Ishikawa (cell line): ENCODE measurements around the gene HMBS.

ENCODE experiments used
- CREB1 ChIP-seq: IDR thresholded peaks from 2 replicates; pipeline ENCODE4 v1.6.1; 2012; ENCODE audit warnings: low read depth
- EP300 ChIP-seq: IDR thresholded peaks from 2 replicates; pipeline ENCODE4 v1.6.1; 2012; ENCODE audit warnings: borderline replicate concordance
- FOXM1 ChIP-seq: IDR thresholded peaks from 2 replicates; pipeline ENCODE4 v1.6.1; 2012; ENCODE audit warnings: low read depth, borderline replicate concordance
- NFIC ChIP-seq: IDR thresholded peaks from 2 replicates; pipeline ENCODE4 v1.6.1; 2012
- RAD21 ChIP-seq: IDR thresholded peaks from 2 replicates; pipeline ENCODE4 v1.6.1; 2012; ENCODE audit warnings: low read depth
- TAF1 ChIP-seq: IDR thresholded peaks from 2 replicates; pipeline ENCODE4 v1.6.1; 2012; ENCODE audit warnings: low read depth, mild to moderate bottlenecking
- TCF12 ChIP-seq: IDR thresholded peaks from 2 replicates; pipeline ENCODE4 v1.6.1; 2012; ENCODE audit warnings: low read depth
- TEAD4 ChIP-seq: IDR thresholded peaks from 2 replicates; pipeline ENCODE4 v1.6.1; 2012
- YY1 ChIP-seq: IDR thresholded peaks from 2 replicates; pipeline ENCODE4 v1.6.1; 2012; ENCODE audit warnings: low read depth
- ZBTB7A ChIP-seq: IDR thresholded peaks from 2 replicates; pipeline ENCODE4 v1.6.1; 2012; ENCODE audit warnings: low read depth
- TF ChIP-seq, protein P1 (sequence below): IDR thresholded peaks from 2 replicates; pipeline ENCODE4 v1.6.1; 2012
- TF ChIP-seq, protein P2 (sequence below): IDR thresholded peaks from 2 replicates; pipeline ENCODE4 v1.6.1; 2012; ENCODE audit warnings: low read depth, mild to moderate bottlenecking
- TF ChIP-seq, protein P3 (sequence below): IDR thresholded peaks from 2 replicates; pipeline ENCODE4 v1.6.1; 2012

DNA sequence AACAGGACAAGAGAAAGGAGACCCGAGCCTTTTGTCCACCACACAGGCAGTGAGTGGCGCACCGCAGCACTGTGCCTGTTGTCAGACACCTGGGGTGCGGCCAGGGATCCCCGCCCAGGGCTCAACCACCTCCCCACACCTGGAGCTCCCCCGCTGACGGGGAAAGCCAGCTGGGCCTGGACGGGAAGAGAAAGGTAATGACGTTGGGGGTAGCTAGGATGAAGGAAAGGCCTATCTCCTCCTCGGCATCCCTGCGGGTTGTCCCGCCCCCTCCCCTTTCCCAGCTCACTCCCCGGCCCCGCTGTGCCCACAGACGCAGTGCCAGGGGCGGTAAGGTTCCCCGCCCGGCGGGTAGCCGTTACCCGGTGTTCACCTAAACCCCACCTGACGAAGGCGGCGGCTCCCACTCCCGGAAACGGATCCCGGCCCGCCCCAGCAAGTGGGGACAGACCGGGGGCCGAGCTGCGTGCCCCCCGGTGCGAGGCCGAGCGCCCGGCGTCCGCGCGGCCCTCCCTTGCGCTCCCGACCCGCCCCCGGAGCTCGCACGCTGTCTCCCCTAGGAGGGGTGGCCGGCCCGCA, 28.2 kb upstream of the HMBS start:
- TF ChIP-seq YY1 (no peak), RAD21 (no peak), EP300 (no peak), TAF1 (no peak), CREB1 (no peak), ZBTB7A (peak; percentile 72; the same call in 1 of the 2 replicates), TEAD4 (no peak), FOXM1 (no peak), TCF12 (peak; percentile 50; the same call in 1 of the 2 replicates), NFIC (no peak)
- TF ChIP-seq, protein P1, sequence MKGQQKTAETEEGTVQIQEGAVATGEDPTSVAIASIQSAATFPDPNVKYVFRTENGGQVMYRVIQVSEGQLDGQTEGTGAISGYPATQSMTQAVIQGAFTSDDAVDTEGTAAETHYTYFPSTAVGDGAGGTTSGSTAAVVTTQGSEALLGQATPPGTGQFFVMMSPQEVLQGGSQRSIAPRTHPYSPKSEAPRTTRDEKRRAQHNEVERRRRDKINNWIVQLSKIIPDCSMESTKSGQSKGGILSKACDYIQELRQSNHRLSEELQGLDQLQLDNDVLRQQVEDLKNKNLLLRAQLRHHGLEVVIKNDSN, result no peak
- TF ChIP-seq, protein P2, sequence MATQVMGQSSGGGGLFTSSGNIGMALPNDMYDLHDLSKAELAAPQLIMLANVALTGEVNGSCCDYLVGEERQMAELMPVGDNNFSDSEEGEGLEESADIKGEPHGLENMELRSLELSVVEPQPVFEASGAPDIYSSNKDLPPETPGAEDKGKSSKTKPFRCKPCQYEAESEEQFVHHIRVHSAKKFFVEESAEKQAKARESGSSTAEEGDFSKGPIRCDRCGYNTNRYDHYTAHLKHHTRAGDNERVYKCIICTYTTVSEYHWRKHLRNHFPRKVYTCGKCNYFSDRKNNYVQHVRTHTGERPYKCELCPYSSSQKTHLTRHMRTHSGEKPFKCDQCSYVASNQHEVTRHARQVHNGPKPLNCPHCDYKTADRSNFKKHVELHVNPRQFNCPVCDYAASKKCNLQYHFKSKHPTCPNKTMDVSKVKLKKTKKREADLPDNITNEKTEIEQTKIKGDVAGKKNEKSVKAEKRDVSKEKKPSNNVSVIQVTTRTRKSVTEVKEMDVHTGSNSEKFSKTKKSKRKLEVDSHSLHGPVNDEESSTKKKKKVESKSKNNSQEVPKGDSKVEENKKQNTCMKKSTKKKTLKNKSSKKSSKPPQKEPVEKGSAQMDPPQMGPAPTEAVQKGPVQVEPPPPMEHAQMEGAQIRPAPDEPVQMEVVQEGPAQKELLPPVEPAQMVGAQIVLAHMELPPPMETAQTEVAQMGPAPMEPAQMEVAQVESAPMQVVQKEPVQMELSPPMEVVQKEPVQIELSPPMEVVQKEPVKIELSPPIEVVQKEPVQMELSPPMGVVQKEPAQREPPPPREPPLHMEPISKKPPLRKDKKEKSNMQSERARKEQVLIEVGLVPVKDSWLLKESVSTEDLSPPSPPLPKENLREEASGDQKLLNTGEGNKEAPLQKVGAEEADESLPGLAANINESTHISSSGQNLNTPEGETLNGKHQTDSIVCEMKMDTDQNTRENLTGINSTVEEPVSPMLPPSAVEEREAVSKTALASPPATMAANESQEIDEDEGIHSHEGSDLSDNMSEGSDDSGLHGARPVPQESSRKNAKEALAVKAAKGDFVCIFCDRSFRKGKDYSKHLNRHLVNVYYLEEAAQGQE, result no peak
- TF ChIP-seq, protein P3, sequence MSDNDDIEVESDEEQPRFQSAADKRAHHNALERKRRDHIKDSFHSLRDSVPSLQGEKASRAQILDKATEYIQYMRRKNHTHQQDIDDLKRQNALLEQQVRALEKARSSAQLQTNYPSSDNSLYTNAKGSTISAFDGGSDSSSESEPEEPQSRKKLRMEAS, result no peak
